Progenitor cell of endocrine pancreas (in vitro differentiated cells): ENCODE data around the gene GPR3. TPM values are rescaled to one million over a fixed set of nuclear protein-coding genes. Genes with fewer than 3 reads are reported as not detected.

ENCODE experiments used
- DNase-seq: peaks from one replicate; pipeline ENCODE4 v3.0.0; 2021; ENCODE audit warnings: low spot score; ENCODE audit not compliant: unreplicated experiment
- H3K27ac Mint-ChIP-seq: 2 replicates; pipeline ENCODE4 v1.8.0; 2021; ENCODE audit warnings: mild to moderate bottlenecking, moderate library complexity, mixed read lengths
- H3K27me3 Mint-ChIP-seq: 2 replicates; pipeline ENCODE4 v1.8.0; 2021; ENCODE audit warnings: mixed read lengths
- H3K36me3 Mint-ChIP-seq: 2 replicates; pipeline ENCODE4 v1.8.0; 2022; ENCODE audit warnings: mixed read lengths; ENCODE audit not compliant: insufficient read depth
- H3K4me1 Mint-ChIP-seq: 2 replicates; pipeline ENCODE4 v1.8.0; 2021; ENCODE audit warnings: low read depth, mixed read lengths
- H3K4me3 Mint-ChIP-seq: 2 replicates; pipeline ENCODE4 v1.8.0; 2021; ENCODE audit warnings: low read depth, mild to moderate bottlenecking, moderate library complexity, mixed read lengths
- H3K9me3 Mint-ChIP-seq: 2 replicates; pipeline ENCODE4 v1.8.0; 2021; ENCODE audit warnings: low read depth, mixed read lengths
- long read RNA-seq: library from polyadenylated mRNA; unstranded; transcript quantifications from one replicate; pipeline ENCODE4 v2.0.0, GENCODE V29; 2020
- total RNA-seq: library from RNA; stranded (reverse); gene quantifications from 2 replicates; pipeline ENCODE4 v1.2.1, GENCODE V29; 2021
- TF ChIP-seq, protein P1 (sequence below): fragments of 200-600 bp; sonication (generic); IDR thresholded peaks from one replicate; pipeline ENCODE4 v1.5.0; 2021; ENCODE audit warnings: antibody characterized with exemption, mild to moderate bottlenecking; ENCODE audit not compliant: unreplicated experiment

The GPR3 gene, protein sequence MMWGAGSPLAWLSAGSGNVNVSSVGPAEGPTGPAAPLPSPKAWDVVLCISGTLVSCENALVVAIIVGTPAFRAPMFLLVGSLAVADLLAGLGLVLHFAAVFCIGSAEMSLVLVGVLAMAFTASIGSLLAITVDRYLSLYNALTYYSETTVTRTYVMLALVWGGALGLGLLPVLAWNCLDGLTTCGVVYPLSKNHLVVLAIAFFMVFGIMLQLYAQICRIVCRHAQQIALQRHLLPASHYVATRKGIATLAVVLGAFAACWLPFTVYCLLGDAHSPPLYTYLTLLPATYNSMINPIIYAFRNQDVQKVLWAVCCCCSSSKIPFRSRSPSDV
- total RNA-seq: 1.00 and 1.1 TPM in 2 replicates
- long read RNA-seq, partial matches to known transcripts: 0 of 2 reads
- long read RNA-seq, other reads (novel, unspliced or antisense): 0 of 2 reads

DNA sequence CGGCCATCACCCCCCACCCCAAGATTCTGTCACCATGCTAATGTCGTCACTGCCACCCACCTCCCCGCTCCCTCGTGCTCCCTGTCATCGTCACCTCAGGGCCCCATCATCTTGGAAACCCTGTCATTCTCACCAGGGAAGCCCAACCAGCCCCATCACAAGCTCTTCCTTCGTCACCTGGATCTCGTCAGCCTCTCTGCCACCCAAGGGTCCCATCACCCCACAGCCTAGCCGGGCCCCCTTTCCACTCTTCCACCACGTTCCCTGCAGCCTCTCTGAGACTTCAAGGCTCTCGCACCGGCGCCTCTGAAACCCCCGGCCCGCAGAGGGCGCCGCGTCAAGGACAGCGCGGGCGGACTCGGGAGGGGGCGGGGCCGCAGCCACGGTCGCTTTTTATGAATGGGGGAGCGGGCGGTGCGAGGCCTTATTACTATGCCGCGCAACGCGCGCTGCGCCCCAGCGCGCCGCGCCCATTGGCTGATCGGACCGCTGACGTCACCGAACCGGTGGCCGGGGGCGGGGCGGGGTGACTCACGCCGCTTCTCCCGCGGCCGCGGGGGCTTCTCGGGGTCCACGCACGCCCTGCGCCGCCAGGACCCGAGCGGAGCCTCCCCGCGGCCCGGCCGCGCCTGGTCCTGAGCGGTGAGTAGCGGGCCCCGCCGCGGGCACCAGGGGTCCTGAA is at the start of gene GPR3:
GPR3 (plus strand) TSS at position 527 of the 682 bp plus-strand sequence. CDS start 1,177 bp downstream, outside the sequence.
- Mint-ChIP-seq H3K4me1 (peaks cover 6% of the 10 kb centered on the region), H3K27ac (peak within 1 kb of the TSS; percentile 88), H3K36me3 (no peaks in the 10 kb centered on the region), H3K4me3 (peak within 1 kb of the TSS; percentile 78), H3K9me3 (no peaks in the 10 kb centered on the region), H3K27me3 (peaks cover 17% of the 10 kb centered on the region)
- TF ChIP-seq, protein P1, sequence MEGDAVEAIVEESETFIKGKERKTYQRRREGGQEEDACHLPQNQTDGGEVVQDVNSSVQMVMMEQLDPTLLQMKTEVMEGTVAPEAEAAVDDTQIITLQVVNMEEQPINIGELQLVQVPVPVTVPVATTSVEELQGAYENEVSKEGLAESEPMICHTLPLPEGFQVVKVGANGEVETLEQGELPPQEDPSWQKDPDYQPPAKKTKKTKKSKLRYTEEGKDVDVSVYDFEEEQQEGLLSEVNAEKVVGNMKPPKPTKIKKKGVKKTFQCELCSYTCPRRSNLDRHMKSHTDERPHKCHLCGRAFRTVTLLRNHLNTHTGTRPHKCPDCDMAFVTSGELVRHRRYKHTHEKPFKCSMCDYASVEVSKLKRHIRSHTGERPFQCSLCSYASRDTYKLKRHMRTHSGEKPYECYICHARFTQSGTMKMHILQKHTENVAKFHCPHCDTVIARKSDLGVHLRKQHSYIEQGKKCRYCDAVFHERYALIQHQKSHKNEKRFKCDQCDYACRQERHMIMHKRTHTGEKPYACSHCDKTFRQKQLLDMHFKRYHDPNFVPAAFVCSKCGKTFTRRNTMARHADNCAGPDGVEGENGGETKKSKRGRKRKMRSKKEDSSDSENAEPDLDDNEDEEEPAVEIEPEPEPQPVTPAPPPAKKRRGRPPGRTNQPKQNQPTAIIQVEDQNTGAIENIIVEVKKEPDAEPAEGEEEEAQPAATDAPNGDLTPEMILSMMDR: peak; percentile 44
- DNase-seq: peak; percentile 82

DNA sequence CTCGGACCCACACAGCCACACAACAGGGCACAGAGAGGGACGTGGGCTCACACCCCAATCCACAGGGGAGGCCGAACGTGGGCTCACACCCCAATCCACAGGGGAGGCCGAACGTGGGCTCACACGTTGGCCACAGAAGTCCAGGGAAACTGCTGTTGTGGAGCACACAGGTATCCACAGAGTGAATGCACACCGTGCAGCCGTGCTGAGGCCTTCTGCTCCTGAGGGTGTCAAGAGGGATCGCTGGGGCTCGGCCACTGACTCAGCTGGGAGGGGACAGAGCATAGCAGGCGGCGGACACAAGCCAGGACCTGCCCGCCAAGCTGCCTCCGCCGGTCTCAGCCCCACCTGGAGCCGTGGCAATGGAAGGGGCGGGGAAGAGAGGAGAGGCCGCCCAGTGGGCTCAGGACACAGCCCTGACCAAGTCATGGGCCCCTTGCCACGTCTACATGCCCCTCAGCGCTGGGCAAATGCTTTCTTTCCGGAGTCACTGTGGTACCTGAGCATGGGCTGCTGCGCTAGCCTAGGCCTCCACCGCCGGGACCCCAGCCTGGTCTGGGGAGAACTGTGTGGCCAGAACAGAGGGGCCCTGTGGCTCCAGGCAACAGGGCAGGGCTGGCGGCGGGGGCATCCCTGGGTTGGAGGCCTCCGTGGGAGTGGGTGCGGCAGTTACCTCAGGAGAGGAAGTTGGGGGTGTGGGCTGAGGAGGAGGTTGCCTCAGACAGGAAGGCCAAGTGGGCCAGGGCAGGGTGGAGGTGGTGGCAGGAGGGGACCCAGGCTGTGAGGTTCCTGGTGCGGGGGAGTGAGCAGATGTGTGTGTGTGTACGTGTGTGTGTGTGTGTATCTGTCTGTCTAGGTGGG is 49.4 kb upstream of the GPR3 start:
- Mint-ChIP-seq H3K36me3 (peaks cover 4% of the 10 kb centered on the region), H3K4me1 (peaks cover 14% of the 10 kb centered on the region), H3K27me3 (peaks cover 17% of the 10 kb centered on the region), H3K4me3 (peak overlapping the region; percentile 66), H3K9me3 (no peaks in the 10 kb centered on the region), H3K27ac (peak overlapping the region; percentile 33)
- TF ChIP-seq, protein P1: no peak
- no peak for DNase-seq

DNA sequence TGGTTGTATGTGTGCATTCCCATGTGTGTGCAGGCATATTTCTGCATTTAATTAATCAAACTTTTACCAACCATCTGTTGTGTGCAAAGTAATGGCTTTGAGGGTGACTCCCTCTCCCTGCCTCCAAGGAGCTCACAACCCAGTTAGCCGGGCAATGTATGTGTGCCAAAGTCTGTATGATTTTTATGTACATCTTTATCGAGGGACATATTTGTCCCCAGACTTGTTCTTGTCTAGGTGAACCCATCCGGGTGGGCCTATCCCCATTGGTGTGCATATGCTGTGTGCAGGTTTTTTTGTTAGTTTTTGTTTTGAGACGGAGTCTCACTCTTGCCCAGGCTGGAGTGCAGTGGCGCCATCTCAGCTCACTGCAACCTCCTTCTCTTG is 48.8 kb upstream of the GPR3 start:
- no peaks in the 10 kb centered on the region for H3K9me3 Mint-ChIP-seq
- H3K27me3 Mint-ChIP-seq: peaks cover 18% of the 10 kb centered on the region
- peak overlapping the region; percentile 39 for H3K4me3 Mint-ChIP-seq
- TF ChIP-seq, protein P1: no peak
- peaks cover 4% of the 10 kb centered on the region for H3K36me3 Mint-ChIP-seq
- no peak overlapping the region for H3K27ac Mint-ChIP-seq
- peaks cover 14% of the 10 kb centered on the region for H3K4me1 Mint-ChIP-seq
- no peak for DNase-seq

DNA sequence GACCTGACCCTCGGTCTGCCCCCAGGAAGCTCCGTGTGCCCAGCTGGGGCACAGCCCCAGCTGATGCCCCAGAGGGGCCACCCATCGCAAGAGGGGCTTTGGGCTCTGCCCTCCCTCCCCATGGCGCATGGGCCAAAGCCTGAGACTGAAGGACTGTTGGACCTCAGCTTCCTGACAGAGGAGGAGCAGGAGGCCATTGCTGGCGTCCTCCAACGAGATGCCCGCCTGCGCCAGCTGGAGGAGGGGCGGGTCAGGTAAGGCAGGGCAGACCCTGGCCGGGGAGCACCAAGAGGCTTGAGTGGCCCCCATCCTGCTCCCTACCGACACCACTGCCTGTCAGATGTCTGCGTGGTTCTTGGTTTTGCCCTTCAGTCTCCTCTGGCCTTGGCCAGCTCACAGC is 47.1 kb upstream of the GPR3 start:
- Mint-ChIP-seq H3K27me3 (peaks cover 25% of the 10 kb centered on the region), H3K27ac (no peak overlapping the region), H3K4me3 (no peak overlapping the region), H3K4me1 (peaks cover 14% of the 10 kb centered on the region), H3K36me3 (no peaks in the 10 kb centered on the region), H3K9me3 (no peaks in the 10 kb centered on the region)
- TF ChIP-seq, protein P1: no peak
- DNase-seq: no peak

DNA sequence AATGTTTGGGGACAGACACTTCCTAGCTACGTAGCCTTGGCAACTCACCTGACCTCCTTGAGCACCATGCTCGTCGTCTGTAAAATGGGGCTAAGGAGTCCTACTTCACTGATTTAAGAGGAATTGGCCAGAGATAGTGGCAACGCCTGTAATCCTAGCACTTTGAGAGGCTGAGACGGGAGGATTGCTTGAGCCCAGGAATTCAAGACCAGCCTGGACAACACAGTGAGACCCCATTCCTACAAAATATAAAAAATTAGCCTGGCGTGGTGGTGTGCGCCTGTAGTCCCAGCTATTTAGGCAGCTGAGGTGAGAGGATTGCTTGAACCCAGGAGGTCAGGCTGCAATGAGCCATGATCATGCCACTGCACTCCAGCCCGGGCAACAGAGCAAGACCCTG is 46.1 kb upstream of the GPR3 start:
- no peak overlapping the region for H3K27ac Mint-ChIP-seq
- no peaks in the 10 kb centered on the region for H3K9me3 Mint-ChIP-seq
- no peak overlapping the region for H3K4me3 Mint-ChIP-seq
- peaks cover 14% of the 10 kb centered on the region for H3K4me1 Mint-ChIP-seq
- no peaks in the 10 kb centered on the region for H3K36me3 Mint-ChIP-seq
- TF ChIP-seq, protein P1: no peak
- H3K27me3 Mint-ChIP-seq: peaks cover 36% of the 10 kb centered on the region
- DNase-seq: no peak
